H1 (cell line): ENCODE results near the gene SPTB. TPM values are rescaled to one million over a fixed set of nuclear protein-coding genes. Genes with fewer than 3 reads are reported as not detected.

Experiments used
- CTCF ChIA-PET: fragments of 300-600 bp; sonication (Branson Sonifier 250); formaldehyde crosslinking; loops from one replicate; lab custom pipeline; 2021; ENCODE audit not compliant: partially characterized antibody; lab: Charles Lee
- POLR2A ChIA-PET: fragments of 300-600 bp; sonication (Branson Sonifier 250); formaldehyde crosslinking; loops from one replicate; lab custom pipeline; 2021; ENCODE audit warnings: inconsistent platforms; ENCODE audit not compliant: partially characterized antibody; lab: Charles Lee
- DNase-seq, 2 experiments: peaks; one replicate each; pipeline versions ENCODE4 v3.0.0 to v3.0.0-alpha.2; 2010 to 2022; ENCODE audit warnings: low spot score in 2 of 2, low read depth in 1 of 2, mixed read lengths in 1 of 2
- FAIRE-seq: peaks from 2 replicates; lab custom pipeline; 2011; peaks lifted over from hg19 to GRCh38; lab: Jason Lieb, UNC
- H2AFZ ChIP-seq: 2 replicates; pipeline ENCODE4 v1.8.1; 2012; ENCODE audit warnings: low read length, inconsistent platforms
- H2AK5ac ChIP-seq: 2 replicates; pipeline ENCODE4 v1.6.1; 2013; ENCODE audit warnings: low read depth, low read length
- H2BK120ac ChIP-seq: replicated peaks from 2 replicates; pipeline ENCODE3; 2013; ENCODE audit warnings: low read depth, low read length, inconsistent platforms
- H2BK12ac ChIP-seq: 2 replicates; pipeline ENCODE4 v1.6.1; 2013; ENCODE audit warnings: low read depth, low read length
- H2BK15ac ChIP-seq: 2 replicates; pipeline ENCODE4 v1.6.1; 2013; ENCODE audit warnings: low read length
- H2BK20ac ChIP-seq: 2 replicates; pipeline ENCODE4 v1.6.1; 2013; ENCODE audit warnings: low read length
- H2BK5ac ChIP-seq: 2 replicates; pipeline ENCODE4 v1.6.1; 2013; ENCODE audit warnings: low read depth, low read length
- H3K14ac ChIP-seq: 2 replicates; pipeline ENCODE4 v1.6.1; 2013; ENCODE audit warnings: inconsistent platforms; ENCODE audit not compliant: insufficient read length
- H3K18ac ChIP-seq: 2 replicates; pipeline ENCODE4 v1.6.1; 2013; ENCODE audit warnings: low read length; ENCODE audit errors: extremely low read depth
- H3K23ac ChIP-seq: 2 replicates; pipeline ENCODE4 v1.6.1; 2013; ENCODE audit warnings: inconsistent platforms; ENCODE audit not compliant: insufficient read length
- H3K23me2 ChIP-seq: 2 replicates; pipeline ENCODE4 v1.6.1; 2013; ENCODE audit warnings: low read depth, low read length
- H3K27ac ChIP-seq: 2 replicates; pipeline ENCODE4 v1.6.1; 2011; ENCODE audit warnings: low read depth, low read length, inconsistent platforms
- H3K27me3 ChIP-seq, 4 experiments: replicated peaks in 1 of 4; 1 replicate in 1 of 4; 2 replicates in 3 of 4; pipeline versions ENCODE4 v1.6.1 to v1.8.1; 2011 to 2013; ENCODE audit warnings: low read length in 3 of 4, mild to moderate bottlenecking in 3 of 4, inconsistent platforms in 2 of 4, mixed read lengths in 2 of 4, moderate library complexity in 1 of 4; ENCODE audit not compliant: control insufficient read depth in 3 of 4, insufficient read depth in 3 of 4; ENCODE audit errors: extremely low read depth in 1 of 4
- H3K36me3 ChIP-seq, 4 experiments: 2 replicates each; pipeline versions ENCODE4 v1.6.1 to v1.8.1; 2011 to 2013; ENCODE audit warnings: mild to moderate bottlenecking in 4 of 4, low read length in 3 of 4, moderate library complexity in 2 of 4, control low read depth in 1 of 4, inconsistent platforms in 1 of 4; ENCODE audit not compliant: insufficient read depth in 4 of 4, control insufficient read depth in 2 of 4
- H3K4ac ChIP-seq: replicated peaks from 2 replicates; pipeline ENCODE3; 2013; ENCODE audit warnings: low read length, low read depth, mixed read lengths, inconsistent platforms; ENCODE audit not compliant: insufficient read length
- H3K4me1 ChIP-seq, 4 experiments: replicated peaks in 1 of 4; 1 replicate in 1 of 4; 2 replicates in 3 of 4; pipeline versions ENCODE4 v1.6.1 to v1.8.1; 2011 to 2013; ENCODE audit warnings: low read length in 3 of 4, inconsistent platforms in 2 of 4, mixed read lengths in 1 of 4; ENCODE audit not compliant: insufficient read depth in 4 of 4, control insufficient read depth in 3 of 4
- H3K4me2 ChIP-seq, 2 experiments: 2 replicates each; pipeline versions ENCODE4 v1.6.1 to v1.8.1; 2011 to 2013; ENCODE audit warnings: low read depth in 2 of 2, low read length in 2 of 2, control low read depth in 1 of 2, inconsistent platforms in 1 of 2, mild to moderate bottlenecking in 1 of 2; ENCODE audit not compliant: insufficient read depth in 1 of 2
- H3K4me3 ChIP-seq, 4 experiments: fragments of 200-600, 300-600 bp in 1 of 4; sonication (generic), shearing (Covaris generic), sonication (Bioruptor Twin) in 1 of 4; 2 replicates each; pipeline versions ENCODE4 v1.5.1 to v1.8.1; 2011 to 2016; ENCODE audit warnings: low read length in 4 of 4, low read depth in 3 of 4, control low read depth in 2 of 4, inconsistent platforms in 2 of 4, mild to moderate bottlenecking in 2 of 4, mixed read lengths in 1 of 4, moderate library complexity in 1 of 4; ENCODE audit not compliant: insufficient read depth in 2 of 4; ENCODE audit errors: extremely low read depth in 1 of 4
- H3K56ac ChIP-seq: replicated peaks from 2 replicates; pipeline ENCODE3; 2013; ENCODE audit warnings: low read depth, mild to moderate bottlenecking, mixed read lengths, low read length, inconsistent platforms; ENCODE audit not compliant: insufficient read length
- H3K79me1 ChIP-seq: 2 replicates; pipeline ENCODE4 v1.6.1; 2013; ENCODE audit warnings: low read depth, low read length, control low read depth
- H3K79me2 ChIP-seq, 2 experiments: 2 replicates each; pipeline versions ENCODE4 v1.6.1 to v1.8.1; 2012 to 2013; ENCODE audit warnings: low read length in 2 of 2, mild to moderate bottlenecking in 2 of 2, inconsistent platforms in 1 of 2; ENCODE audit not compliant: insufficient read depth in 2 of 2, control insufficient read depth in 1 of 2
- H3K9ac ChIP-seq, 4 experiments: replicated peaks in 1 of 4; 1 replicate in 1 of 4; 2 replicates in 3 of 4; pipeline versions ENCODE4 v1.6.1 to v1.8.1; 2011 to 2013; ENCODE audit warnings: low read depth in 3 of 4, low read length in 3 of 4, control low read depth in 2 of 4, mild to moderate bottlenecking in 2 of 4, moderate library complexity in 2 of 4, inconsistent platforms in 1 of 4; ENCODE audit errors: extremely low read depth in 1 of 4
- H3K9me3 ChIP-seq, 2 experiments: 2 replicates each; pipeline versions ENCODE4 v1.6.1 to v1.8.1; 2012 to 2013; ENCODE audit warnings: mild to moderate bottlenecking in 2 of 2, moderate library complexity in 2 of 2, control low read depth in 1 of 2, inconsistent platforms in 1 of 2, low read depth in 1 of 2, low read length in 1 of 2, mixed read lengths in 1 of 2; ENCODE audit not compliant: insufficient read depth in 2 of 2
- H4K20me1 ChIP-seq, 2 experiments: replicated peaks in 1 of 2; 2 replicates each; pipeline versions ENCODE3 to v1.8.1; 2011 to 2013; ENCODE audit warnings: inconsistent platforms in 2 of 2, low read length in 2 of 2, mild to moderate bottlenecking in 1 of 2; ENCODE audit not compliant: insufficient read depth in 2 of 2, control insufficient read depth in 1 of 2
- H4K5ac ChIP-seq: 2 replicates; pipeline ENCODE4 v1.6.1; 2013; ENCODE audit warnings: low read length, low read depth, mixed read lengths, inconsistent platforms; ENCODE audit not compliant: insufficient read length
- H4K8ac ChIP-seq: 2 replicates; pipeline ENCODE4 v1.8.0; 2013; ENCODE audit warnings: mild to moderate bottlenecking, moderate library complexity, low read length, inconsistent platforms; ENCODE audit not compliant: insufficient read depth; ENCODE audit errors: extremely low read depth
- H4K91ac ChIP-seq: replicated peaks from 2 replicates; pipeline ENCODE3; 2013; ENCODE audit warnings: low read length, mixed read lengths, inconsistent platforms; ENCODE audit not compliant: insufficient read length
- RAD21 ChIP-seq, 2 experiments: IDR thresholded peaks in 1 of 2; conservative IDR thresholded peaks in 1 of 2; 2 replicates each; pipeline ENCODE4 v1.6.1; 2011; ENCODE audit warnings: low read depth in 2 of 2, low read length in 2 of 2, improper control_type of control experiment in 1 of 2, inconsistent platforms in 1 of 2, mild to moderate bottlenecking in 1 of 2, moderate library complexity in 1 of 2
- RNF2 ChIP-seq: fragments of 200-900, 300-1000 bp; sonication (generic); IDR thresholded peaks from 2 replicates; pipeline ENCODE4 v1.7.1; 2016; ENCODE audit warnings: borderline replicate concordance, low read depth, mild to moderate bottlenecking, antibody characterized with exemption, low read length; ENCODE audit not compliant: poor library complexity, severe bottlenecking; ENCODE audit errors: missing control alignments
- WGBS, 2 experiments: shearing (Covaris generic) in 1 of 2; methylation state at CpG; one replicate each; pipeline versions ENCODE4 v1.1.6 to v1.1.7; 2013 to 2015; ENCODE audit warnings: low lambda C conversion rate in 2 of 2, mixed read lengths in 2 of 2, inconsistent platforms in 1 of 2, low coverage in 1 of 2, missing lambda C conversion rate in 1 of 2; ENCODE audit not compliant: insufficient replicate concordance in 2 of 2, insufficient coverage in 1 of 2, insufficient read length in 1 of 2; ENCODE audit errors: extremely low coverage in 1 of 2, missing lambda C conversion rate in 1 of 2; 5-methylcytosine and 5-hydroxymethylcytosine counted together
- polyA plus RNA-seq, 7 experiments: library from polyadenylated mRNA; depleted of rRNA in 3 of 7; stranded (reverse) in 5 of 7; unstranded in 2 of 7; fragments of >200 nt in 5 of 7; fragments of 200-250 nt in 2 of 7; gene quantifications; 1 replicate in 5 of 7; 2 replicates in 1 of 7; 4 replicates in 1 of 7; pipeline versions ENCODE4 v1.2.1 to v1.2.3, GENCODE V29; 2011 to 2013; ENCODE audit warnings: missing spikeins in 2 of 7, mixed read lengths in 2 of 7
- total RNA-seq: library from RNA; stranded (reverse); fragmentation: NEBNext Ultra II Directional; extraction: Animal tissue kit (Norgen Biotek cat#: 25700); gene quantifications from 2 replicates; pipeline ENCODE4 v1.2.1, GENCODE V29; 2021
- TF ChIP-seq, protein P1 (sequence below): IDR thresholded peaks from 2 replicates; pipeline ENCODE4 v1.6.1; 2012; ENCODE audit warnings: low read length, inconsistent platforms

SPTB gene
- total and polyA plus RNA-seq, 2 of the 8 experiments (the other 6 are each of a cell fraction or from before 2014, with no cell fraction given), result 0.30 to 2.4 TPM

DNA sequence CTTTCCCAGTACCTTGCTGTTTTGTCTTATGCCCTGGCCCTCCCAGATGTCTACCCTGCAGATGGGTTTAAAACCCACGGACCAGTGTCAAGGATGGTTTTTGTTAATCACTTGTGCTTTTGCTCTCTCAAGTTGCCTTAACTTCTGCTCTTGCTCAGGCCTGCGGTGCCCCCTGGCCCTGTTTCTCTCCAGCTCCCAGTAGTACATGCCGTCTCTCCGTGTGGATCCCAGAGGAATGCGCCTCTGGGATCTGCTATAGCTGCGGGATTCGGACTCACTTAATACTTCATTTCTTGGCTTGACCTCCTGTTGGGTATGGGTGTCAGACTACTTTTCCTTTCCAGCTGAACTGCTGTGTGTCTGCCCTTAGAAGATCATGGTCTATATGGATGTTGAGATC is 160.9 kb downstream of the SPTB start:
- H4K20me1 ChIP-seq, result peaks cover 17 to 39% of the 10 kb centered on the region in 2 experiments
- no peak overlapping the region for H4K5ac ChIP-seq
- no peak overlapping the region for H3K4me3 ChIP-seq
- no peak overlapping the region for H2BK20ac ChIP-seq
- H3K23ac ChIP-seq, result no peak overlapping the region
- no peak overlapping the region for H4K8ac ChIP-seq
- no peak overlapping the region for H2BK120ac ChIP-seq
- no peaks in the 10 kb centered on the region for H3K36me3 ChIP-seq
- H3K14ac ChIP-seq, result no peak overlapping the region
- peak overlapping the region; percentile 6; the same call in 1 of the 2 replicates for H2BK12ac ChIP-seq
- ChIA-PET POLR2A (interaction anchor here (5.4 kb wide), 1 partner anchor 14 kb away, joined by 102 read pairs; the partner anchor contains the start of gene PLEKHG3), CTCF (interaction anchor here (1.1 to 5.6 kb wide), 5 partner anchors 14 to 39 kb away, joined by 4 to 74 read pairs (median 5); partner anchors contain the start of gene PLEKHG3)
- H3K79me1 ChIP-seq, result peaks cover 25% of the 10 kb centered on the region
- TF ChIP-seq RAD21 (IDR thresholded peaks at IDR 0.05 in 1 of 2, conservative IDR thresholded peaks at IDR 0.05 in 1 of 2; ENCODE audit: low read depth in 2 of 2, low read length in 2 of 2), result peak; percentile 35 to 44; a peak in 3 of 4 replicates
- TF ChIP-seq, protein P1, sequence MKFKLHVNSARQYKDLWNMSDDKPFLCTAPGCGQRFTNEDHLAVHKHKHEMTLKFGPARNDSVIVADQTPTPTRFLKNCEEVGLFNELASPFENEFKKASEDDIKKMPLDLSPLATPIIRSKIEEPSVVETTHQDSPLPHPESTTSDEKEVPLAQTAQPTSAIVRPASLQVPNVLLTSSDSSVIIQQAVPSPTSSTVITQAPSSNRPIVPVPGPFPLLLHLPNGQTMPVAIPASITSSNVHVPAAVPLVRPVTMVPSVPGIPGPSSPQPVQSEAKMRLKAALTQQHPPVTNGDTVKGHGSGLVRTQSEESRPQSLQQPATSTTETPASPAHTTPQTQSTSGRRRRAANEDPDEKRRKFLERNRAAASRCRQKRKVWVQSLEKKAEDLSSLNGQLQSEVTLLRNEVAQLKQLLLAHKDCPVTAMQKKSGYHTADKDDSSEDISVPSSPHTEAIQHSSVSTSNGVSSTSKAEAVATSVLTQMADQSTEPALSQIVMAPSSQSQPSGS, result no peak
- TF ChIP-seq RNF2, result peak; percentile 27
- H3K4ac ChIP-seq, result no peak overlapping the region
- peak overlapping the region in 1 of 2 experiments; percentile 69; a peak in 1 of 4 replicates for H3K4me2 ChIP-seq
- H4K91ac ChIP-seq, result no peak overlapping the region
- H3K9ac ChIP-seq, result no peak overlapping the region
- H3K56ac ChIP-seq, result no peak overlapping the region
- no peak for DNase-seq
- no peak overlapping the region for H2BK5ac ChIP-seq
- peaks cover 55 to 73% (median 59%) of the 10 kb centered on the region in 4 experiments for H3K4me1 ChIP-seq
- H3K27me3 ChIP-seq, result 0 out of 7 replicates have a peak, but pooled peaks cover 0 to 3% (median 0%) of the 10 kb centered on the region in 4 experiments
- no peak overlapping the region for H3K18ac ChIP-seq
- peak overlapping the region; percentile 96 for H2BK15ac ChIP-seq
- H3K9me3 ChIP-seq, result peaks cover 0 to 3% of the 10 kb centered on the region in 2 experiments; a peak in 3 of 4 replicates
- peaks cover 12 to 90% of the 10 kb centered on the region in 2 experiments for H3K79me2 ChIP-seq
- H3K27ac ChIP-seq, result no peak overlapping the region
- 76% methylated on average over 7 of the region's 7 CpGs; no CpG with 5 or more reads in 1 of the 2 experiments for WGBS, 2 experiments
- peaks cover 12% of the 10 kb centered on the region; the same call in 1 of the 2 replicates for H3K23me2 ChIP-seq
- FAIRE-seq, result no peak
- H2AFZ ChIP-seq, result no peak overlapping the region
- H2AK5ac ChIP-seq, result no peak overlapping the region
